HG03432 (cell line): ENCODE measurements around the gene SPACA1.
A peak's percentile ranks its signal among the peaks of the same experiment; 100 is the strongest.
"Not testable (repeated sequence)": the region's sequence is repeated elsewhere in the genome, so short reads cannot be mapped to it uniquely, and the experiment has no call there.

ENCODE experiments used
- ATAC-seq: cut with Tn5 transposase; IDR thresholded peaks from one replicate; pipeline ENCODE4 v1.9.1; 2021; ENCODE audit warnings: mild to moderate bottlenecking, moderate library complexity; ENCODE audit not compliant: unreplicated experiment

Gene SPACA1

GRCh38 chr6:88047510-88048150 is at the start of gene SPACA1:
Gene SPACA1 (plus strand): TSS chr6:88047841. CDS start chr6:88047906, 65 bp downstream.
- no peak for ATAC-seq

GRCh38 chr6:88000713-88001112 is 46.9 kb upstream of the SPACA1 start:
- ATAC-seq: no peak

- not testable (repeated sequence) for ATAC-seq
Measured at GRCh38 chr6:88001279-88001678, 46.4 kb upstream of the SPACA1 start.

GRCh38 chr6:88004707-88005106 is 42.9 kb upstream of the SPACA1 start:
- ATAC-seq: no peak

GRCh38 chr6:88006557-88006956 is 41.1 kb upstream of the SPACA1 start:
- no peak for ATAC-seq

GRCh38 chr6:88008411-88008810 is 39.2 kb upstream of the SPACA1 start:
- ATAC-seq: no peak

- no peak for ATAC-seq
Measured at GRCh38 chr6:88008831-88009231, 38.8 kb upstream of the SPACA1 start.

GRCh38 chr6:88013015-88013414 is 34.6 kb upstream of the SPACA1 start:
- peak; percentile 62 for ATAC-seq

- ATAC-seq: no peak
Measured at GRCh38 chr6:88013554-88013953, 34.1 kb upstream of the SPACA1 start.

- no peak for ATAC-seq
Measured at GRCh38 chr6:88020439-88020838, 27.2 kb upstream of the SPACA1 start.

GRCh38 chr6:88024696-88025095 is 22.9 kb upstream of the SPACA1 start:
- ATAC-seq: no peak

GRCh38 chr6:88031550-88031949 is 16.1 kb upstream of the SPACA1 start:
- ATAC-seq: no peak

- ATAC-seq: peak; percentile 55
Measured at GRCh38 chr6:88044530-88044929, 3.1 kb upstream of the SPACA1 start.

GRCh38 chr6:88045521-88046136 is 2.0 kb upstream of the SPACA1 start:
- no peak for ATAC-seq

- no peak for ATAC-seq
Measured at GRCh38 chr6:88048578-88048977, 937 bp downstream of the SPACA1 start.

- no peak for ATAC-seq
Measured at GRCh38 chr6:88050140-88050818, 2.6 kb downstream of the SPACA1 start.

- ATAC-seq: no peak
Measured at GRCh38 chr6:88059191-88059590, 11.6 kb downstream of the SPACA1 start.

GRCh38 chr6:88062376-88062775 is 14.7 kb downstream of the SPACA1 start:
- no peak for ATAC-seq

GRCh38 chr6:88072462-88072861 is 24.8 kb downstream of the SPACA1 start:
- no peak for ATAC-seq

GRCh38 chr6:88074791-88075190 is 27.1 kb downstream of the SPACA1 start:
- no peak for ATAC-seq

GRCh38 chr6:88077305-88077704 is 29.7 kb downstream of the SPACA1 start:
- ATAC-seq: no peak

GRCh38 chr6:88086792-88087191 is 39.2 kb downstream of the SPACA1 start:
- ATAC-seq: no peak
